Cardiac muscle cell (in vitro differentiated cells and primary cell): ENCODE measurements around the gene TYW1. TPM values are rescaled to one million over a fixed set of nuclear protein-coding genes. Genes with fewer than 3 reads are reported as not detected.
"Not testable (repeated sequence)": the region's sequence is repeated elsewhere in the genome, so short reads cannot be mapped to it uniquely, and the experiment has no call there.

Source experiments
- DNase-seq, 2 donors: peaks; one replicate each; pipeline versions ENCODE4 v3.0.0 to v3.0.0-alpha.2; 2010 to 2017; ENCODE audit warnings: low read depth in 1 of 2, low spot score in 1 of 2
- H3K27ac ChIP-seq: fragments of 200-600 bp; sonication (generic); 2 replicates; pipeline ENCODE4 v1.5.1; 2016
- H3K27me3 ChIP-seq: fragments of 200-600 bp; sonication (generic); 2 replicates; pipeline ENCODE4 v1.6.0; 2016; ENCODE audit warnings: control low read depth
- H3K36me3 ChIP-seq: fragments of 200-600 bp; sonication (generic); 2 replicates; pipeline ENCODE4 v1.5.1; 2016; ENCODE audit warnings: control low read depth
- H3K4me1 ChIP-seq: fragments of 200-600 bp; sonication (generic); 2 replicates; pipeline ENCODE4 v1.8.1; 2017; ENCODE audit warnings: low read depth, mild to moderate bottlenecking, mixed run types
- H3K4me3 ChIP-seq: fragments of 200-600 bp; sonication (generic); 2 replicates; pipeline ENCODE4 v1.5.1; 2016; ENCODE audit warnings: mild to moderate bottlenecking
- H3K9me3 ChIP-seq: fragments of 200-600 bp; sonication (generic); 2 replicates; pipeline ENCODE4 v1.5.1; 2017; ENCODE audit warnings: low read depth, mild to moderate bottlenecking, control low read depth
- polyA plus RNA-seq: library from polyadenylated mRNA; unstranded; fragments of >200 nt; fragmentation: Nextera tagmentation; extraction: Ambion mirVana; gene quantifications from 2 replicates; pipeline ENCODE4 v1.2.1, GENCODE V29; 2016
- total RNA-seq: library from RNA; depleted of rRNA; stranded (reverse); fragments of >200 nt; gene quantifications from 2 replicates; pipeline ENCODE4 v1.2.3, GENCODE V29; 2016
- TF ChIP-seq, protein P1 (sequence below): IDR thresholded peaks from 2 replicates; pipeline ENCODE4 v1.5.1; 2012; ENCODE audit warnings: low read depth, mild to moderate bottlenecking, low read length

TYW1 gene
- total and polyA plus RNA-seq, 2 experiments from 2014 or later = 14.4 to 15.8 TPM

DNA sequence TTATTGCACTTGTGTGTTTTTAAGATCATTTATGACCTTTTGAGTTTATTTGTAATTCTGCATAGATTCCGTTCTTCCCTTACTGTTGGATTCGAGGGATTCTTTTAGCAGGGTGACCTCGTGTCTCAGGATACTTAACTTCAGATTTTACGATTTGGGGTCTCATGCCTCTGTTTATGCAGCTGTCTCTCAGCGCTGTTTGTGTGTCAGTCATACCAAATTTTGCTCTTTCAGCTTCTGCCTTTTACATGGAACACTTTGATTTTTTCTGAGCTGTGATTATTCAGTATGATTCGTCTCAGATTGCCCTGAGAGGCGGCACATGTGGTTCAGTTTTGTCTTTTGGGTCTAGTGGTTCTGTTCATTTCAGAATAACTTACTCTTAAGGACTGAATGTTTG, 236.9 kb downstream of the TYW1 start:
- not testable (repeated sequence) for H3K9me3 ChIP-seq, H3K36me3 ChIP-seq, H3K27ac ChIP-seq, H3K4me1 ChIP-seq, DNase-seq, H3K27me3 ChIP-seq, H3K4me3 ChIP-seq

DNA sequence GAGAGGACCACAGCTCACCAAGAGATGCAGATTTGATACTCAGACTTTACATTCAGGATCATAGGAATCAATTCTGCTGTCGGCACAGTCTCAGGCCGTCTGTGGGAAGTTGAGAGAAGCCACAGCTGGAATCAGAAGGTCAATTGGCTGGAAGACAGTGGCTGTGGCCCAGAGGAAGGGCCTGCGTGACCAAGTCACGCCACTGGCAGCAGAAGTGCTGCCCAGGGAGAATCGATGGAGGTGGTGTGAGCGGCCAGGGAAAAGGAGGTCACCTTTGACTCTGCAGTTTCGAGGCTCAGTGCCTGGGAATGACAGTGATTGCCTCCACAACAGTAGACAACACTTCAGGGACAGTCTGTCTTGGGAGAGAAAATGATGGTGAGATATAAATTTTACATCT, 239.6 kb downstream of the TYW1 start:
- not testable (repeated sequence) for H3K4me3 ChIP-seq, H3K9me3 ChIP-seq, H3K4me1 ChIP-seq, H3K27ac ChIP-seq, H3K27me3 ChIP-seq, H3K36me3 ChIP-seq, DNase-seq

DNA sequence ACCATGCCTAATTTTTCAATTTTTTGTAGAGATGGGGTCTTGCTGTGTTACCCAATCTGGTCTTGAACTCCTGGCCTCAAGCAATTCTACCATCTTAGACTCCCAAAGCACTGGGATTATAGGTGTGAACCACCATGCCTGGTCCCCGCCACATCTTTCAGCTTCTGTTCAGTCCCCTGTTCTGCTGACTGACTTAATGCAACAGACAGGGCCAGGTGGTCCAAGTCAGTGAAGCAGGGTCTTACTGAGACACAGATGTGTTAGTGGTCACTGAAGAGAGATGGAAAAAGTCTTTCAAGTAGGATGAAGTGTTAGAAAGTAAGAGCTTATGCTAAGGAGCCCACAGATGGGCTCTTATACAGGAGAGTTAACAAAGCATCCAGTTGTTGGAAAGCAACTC, 246.2 kb downstream of the TYW1 start:
- not testable (repeated sequence) for H3K4me1 ChIP-seq, H3K27me3 ChIP-seq, H3K9me3 ChIP-seq, H3K36me3 ChIP-seq, H3K4me3 ChIP-seq, H3K27ac ChIP-seq, DNase-seq

DNA sequence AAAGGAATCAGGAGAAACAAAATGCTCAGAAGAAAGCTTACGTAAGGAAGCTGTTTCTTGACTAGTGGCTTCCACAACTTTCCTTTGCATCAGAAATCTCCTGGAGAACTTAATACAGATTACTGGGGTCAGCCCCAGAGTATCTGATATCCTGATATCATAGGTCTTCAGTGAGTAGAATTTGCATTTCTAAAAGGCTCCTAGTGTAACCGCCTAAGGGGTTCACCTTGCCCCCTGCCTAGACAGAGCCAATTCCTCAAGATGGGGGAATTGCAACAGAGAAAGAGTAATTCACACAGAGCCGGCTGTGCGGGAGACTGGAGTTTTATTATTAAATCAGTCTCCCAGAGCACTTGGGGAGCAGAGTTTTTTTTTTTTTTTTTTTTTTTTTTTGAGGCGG, 251.7 kb downstream of the TYW1 start:
- not testable (repeated sequence) for H3K4me1 ChIP-seq, H3K27me3 ChIP-seq, H3K4me3 ChIP-seq, H3K36me3 ChIP-seq, H3K27ac ChIP-seq, H3K9me3 ChIP-seq, DNase-seq

DNA sequence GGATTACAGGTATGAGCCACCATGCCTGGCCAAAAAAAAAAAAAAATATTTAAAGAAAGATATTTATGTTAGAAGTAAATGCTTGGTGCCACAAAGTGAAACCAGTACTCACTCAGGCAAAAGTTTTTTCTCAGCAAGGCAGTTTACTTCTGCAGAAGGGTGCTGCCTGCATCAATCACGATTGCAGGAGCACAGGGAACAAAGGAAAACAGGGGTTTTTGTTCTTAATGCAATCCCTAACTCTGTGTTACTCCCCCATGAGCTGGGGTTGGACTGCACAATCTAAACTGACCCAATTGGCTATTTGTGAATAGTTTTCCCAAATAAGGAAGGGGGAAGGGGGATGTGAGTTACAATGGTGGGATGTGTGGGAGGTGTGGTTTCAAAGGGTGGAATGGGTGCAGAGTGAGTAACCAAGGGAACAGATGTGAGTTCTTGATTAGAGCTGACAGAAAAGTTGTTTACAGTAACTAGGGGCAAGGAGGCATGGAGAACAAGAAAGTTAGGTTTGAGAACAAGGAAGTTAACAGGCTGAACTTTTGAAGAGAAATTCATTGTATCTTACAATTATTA, 255.4 kb downstream of the TYW1 start:
- Histone ChIP-seq H3K27me3 (no peaks in the 10 kb centered on the region), H3K27ac (no peak overlapping the region), H3K4me3 (no peak overlapping the region), H3K4me1 (no peaks in the 10 kb centered on the region), H3K9me3 (no peaks in the 10 kb centered on the region), H3K36me3 (no peaks in the 10 kb centered on the region)
- TF ChIP-seq, protein P1, sequence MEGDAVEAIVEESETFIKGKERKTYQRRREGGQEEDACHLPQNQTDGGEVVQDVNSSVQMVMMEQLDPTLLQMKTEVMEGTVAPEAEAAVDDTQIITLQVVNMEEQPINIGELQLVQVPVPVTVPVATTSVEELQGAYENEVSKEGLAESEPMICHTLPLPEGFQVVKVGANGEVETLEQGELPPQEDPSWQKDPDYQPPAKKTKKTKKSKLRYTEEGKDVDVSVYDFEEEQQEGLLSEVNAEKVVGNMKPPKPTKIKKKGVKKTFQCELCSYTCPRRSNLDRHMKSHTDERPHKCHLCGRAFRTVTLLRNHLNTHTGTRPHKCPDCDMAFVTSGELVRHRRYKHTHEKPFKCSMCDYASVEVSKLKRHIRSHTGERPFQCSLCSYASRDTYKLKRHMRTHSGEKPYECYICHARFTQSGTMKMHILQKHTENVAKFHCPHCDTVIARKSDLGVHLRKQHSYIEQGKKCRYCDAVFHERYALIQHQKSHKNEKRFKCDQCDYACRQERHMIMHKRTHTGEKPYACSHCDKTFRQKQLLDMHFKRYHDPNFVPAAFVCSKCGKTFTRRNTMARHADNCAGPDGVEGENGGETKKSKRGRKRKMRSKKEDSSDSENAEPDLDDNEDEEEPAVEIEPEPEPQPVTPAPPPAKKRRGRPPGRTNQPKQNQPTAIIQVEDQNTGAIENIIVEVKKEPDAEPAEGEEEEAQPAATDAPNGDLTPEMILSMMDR = no peak
- DNase-seq = no peak

DNA sequence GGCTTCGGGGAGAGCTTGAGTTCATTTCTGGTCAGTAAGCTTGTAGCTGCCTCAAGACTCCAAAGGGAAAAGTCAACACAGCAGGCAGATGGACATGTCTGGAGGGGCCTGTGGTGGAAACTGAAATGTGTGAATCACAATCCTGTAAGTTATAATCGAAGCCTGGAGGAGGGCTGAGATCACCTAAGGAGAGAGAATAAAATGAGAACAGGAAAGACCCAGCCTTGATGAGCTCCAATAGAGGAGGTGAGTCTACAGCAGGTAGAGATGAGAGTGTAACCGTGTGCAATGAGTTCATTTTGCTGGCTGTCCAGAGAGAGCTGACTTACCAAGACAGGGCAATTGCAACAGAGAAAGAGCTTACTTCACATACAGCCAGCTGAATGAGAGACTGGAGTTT, 258.4 kb downstream of the TYW1 start:
- not testable (repeated sequence) for H3K4me1 ChIP-seq, H3K27ac ChIP-seq, H3K4me3 ChIP-seq, H3K9me3 ChIP-seq, H3K36me3 ChIP-seq, DNase-seq, H3K27me3 ChIP-seq

DNA sequence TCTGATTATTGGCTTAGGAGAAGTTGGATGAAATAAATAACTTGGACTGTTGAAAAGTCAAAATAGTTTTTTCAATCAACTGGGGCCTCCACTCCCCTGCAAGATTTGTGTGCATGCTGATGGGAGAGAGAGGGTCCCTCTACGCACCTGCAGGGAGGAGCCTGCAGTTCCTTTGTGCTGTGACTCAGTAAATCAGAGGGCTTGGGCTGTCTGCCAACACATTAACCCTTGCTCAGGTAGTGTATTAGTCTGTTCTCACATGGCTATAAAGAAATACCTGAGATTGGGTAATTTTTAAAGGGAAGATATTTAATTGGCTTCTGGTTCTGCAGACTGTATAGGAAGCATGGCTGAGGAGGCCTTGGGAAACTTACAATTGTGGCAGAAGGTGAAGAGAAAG, 261.1 kb downstream of the TYW1 start:
- H3K4me1 ChIP-seq, H3K4me3 ChIP-seq, H3K36me3 ChIP-seq, H3K9me3 ChIP-seq, H3K27me3 ChIP-seq, DNase-seq, H3K27ac ChIP-seq: not testable (repeated sequence)

DNA sequence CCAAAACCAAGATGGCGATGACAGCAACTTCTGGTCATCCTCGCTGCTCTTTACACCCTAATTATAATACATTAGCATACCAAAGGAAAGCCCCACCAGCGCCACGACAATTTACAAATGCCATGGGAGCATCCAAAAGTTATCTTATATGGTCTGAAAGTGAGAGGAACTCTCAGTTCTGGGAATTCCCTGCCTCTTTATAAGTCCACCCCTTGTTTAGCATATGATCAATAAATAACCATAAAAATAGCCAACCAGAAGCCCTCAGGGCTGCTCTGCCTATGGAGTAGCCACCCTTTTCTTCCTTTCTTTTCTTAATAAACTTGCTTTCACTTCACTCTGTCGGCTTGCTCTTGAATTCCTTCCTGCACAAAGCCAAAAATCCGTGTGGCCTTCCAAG, 262.7 kb downstream of the TYW1 start:
- H3K9me3 ChIP-seq, H3K36me3 ChIP-seq, H3K27me3 ChIP-seq, H3K27ac ChIP-seq, H3K4me1 ChIP-seq, H3K4me3 ChIP-seq, DNase-seq: not testable (repeated sequence)

DNA sequence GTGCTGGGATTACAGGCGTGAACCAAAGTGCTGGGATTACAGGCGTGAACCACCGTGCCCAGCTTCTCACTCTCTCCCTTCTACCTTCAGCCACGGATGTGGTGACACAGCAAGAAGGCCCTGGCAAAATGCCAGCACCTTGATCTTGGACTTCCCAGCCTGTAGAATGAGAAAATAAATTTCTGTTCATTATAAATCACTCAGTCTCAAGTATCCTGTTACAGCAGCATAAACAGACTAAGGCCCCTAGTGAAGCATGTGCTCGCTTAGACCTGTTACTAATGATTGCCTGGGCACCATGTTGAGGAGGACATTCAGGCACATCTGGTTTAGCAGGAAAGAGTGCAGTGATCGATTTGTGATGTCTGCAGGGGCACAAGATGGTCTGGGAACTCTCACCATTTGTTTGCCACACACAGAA, 263.5 kb downstream of the TYW1 start:
- H3K9me3 ChIP-seq, H3K36me3 ChIP-seq, H3K4me1 ChIP-seq, H3K4me3 ChIP-seq, H3K27me3 ChIP-seq, H3K27ac ChIP-seq: not testable (repeated sequence)
- DNase-seq = peak in 1 of 2 donors; percentile 3

DNA sequence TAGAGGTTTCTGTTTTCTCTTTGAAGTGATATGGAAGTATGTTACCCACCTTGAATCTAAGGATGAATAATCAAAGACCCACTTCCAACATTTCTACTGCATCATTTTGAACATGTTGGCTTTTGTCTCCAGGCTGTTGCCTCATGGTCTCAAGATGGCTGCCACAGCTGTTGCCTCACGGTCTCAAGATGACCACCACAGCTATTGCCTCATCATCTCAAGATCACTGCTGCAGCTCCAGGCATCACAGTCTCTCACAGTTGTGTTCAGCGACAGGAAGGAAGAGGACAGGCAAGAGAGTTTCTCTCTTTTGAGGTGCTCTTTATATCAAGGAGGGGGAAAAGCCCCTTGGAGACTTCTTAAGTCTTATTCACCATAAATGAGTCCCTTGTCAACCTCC, 267.4 kb downstream of the TYW1 start:
- H3K4me1 ChIP-seq = not testable (repeated sequence)

DNA sequence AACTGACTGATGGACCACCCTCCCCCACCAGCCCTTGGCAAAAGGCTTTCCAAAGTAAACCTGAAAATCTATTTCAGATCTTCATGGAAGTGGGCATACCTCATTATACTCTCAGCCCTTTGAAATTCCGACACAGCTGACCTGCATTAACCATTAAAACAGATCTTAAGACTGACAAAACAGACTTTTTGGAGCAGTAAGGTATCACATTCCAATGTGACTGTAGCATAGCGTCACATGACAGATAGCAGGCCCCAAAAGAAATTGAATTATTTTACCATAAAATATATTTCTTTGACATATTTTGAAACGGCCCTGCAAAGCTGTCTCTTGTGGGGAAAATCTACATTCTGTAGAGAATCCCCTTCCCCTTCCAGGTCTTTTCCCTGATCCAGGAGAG, 269.4 kb downstream of the TYW1 start:
- H3K27me3 ChIP-seq, DNase-seq: not testable (repeated sequence)

More for the DNA sequence above, 267.4 kb downstream of the TYW1 start:
- DNase-seq = peak in 1 of 2 donors; percentile 20
- H3K27ac ChIP-seq, H3K9me3 ChIP-seq, H3K27me3 ChIP-seq, H3K36me3 ChIP-seq, H3K4me3 ChIP-seq: not testable (repeated sequence)

More for the DNA sequence above, 269.4 kb downstream of the TYW1 start:
- not testable (repeated sequence) for H3K27ac ChIP-seq, H3K36me3 ChIP-seq, H3K9me3 ChIP-seq, H3K4me3 ChIP-seq, H3K4me1 ChIP-seq
